OCI-M2 (cell line): Measurements from ENCODE around the gene RHOT1.
A peak's percentile ranks its signal among the peaks of the same experiment; 100 is the strongest.
"Not testable (repeated sequence)": the region's sequence is repeated elsewhere in the genome, so short reads cannot be mapped to it uniquely, and the experiment has no call there.

Source experiments
- DNase-seq: peaks from one replicate; lab custom pipeline; 2025; ENCODE audit not compliant: unreplicated experiment; lab: John Stamatoyannopoulos, UW

The RHOT1 gene

DNA sequence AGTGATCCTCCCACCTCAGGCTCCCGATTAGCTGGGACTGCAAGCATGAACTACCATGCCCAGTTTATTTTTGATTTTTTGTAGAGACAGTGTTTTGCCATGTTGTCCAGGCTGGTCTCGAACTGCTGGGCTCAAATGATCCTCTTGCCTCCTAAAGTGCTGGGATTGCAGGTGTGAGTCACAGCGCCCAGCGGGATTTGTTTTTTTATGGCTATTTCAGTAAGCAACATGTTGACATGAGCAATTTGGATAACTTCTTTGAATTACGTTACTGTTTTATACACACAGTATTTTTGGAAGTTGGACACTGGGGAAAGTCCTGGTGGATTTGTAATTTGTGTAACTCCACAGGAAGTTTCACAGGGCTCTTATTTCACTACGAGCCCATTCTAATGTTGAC is 18.5 kb upstream of the RHOT1 start:
- no peak for DNase-seq

DNA sequence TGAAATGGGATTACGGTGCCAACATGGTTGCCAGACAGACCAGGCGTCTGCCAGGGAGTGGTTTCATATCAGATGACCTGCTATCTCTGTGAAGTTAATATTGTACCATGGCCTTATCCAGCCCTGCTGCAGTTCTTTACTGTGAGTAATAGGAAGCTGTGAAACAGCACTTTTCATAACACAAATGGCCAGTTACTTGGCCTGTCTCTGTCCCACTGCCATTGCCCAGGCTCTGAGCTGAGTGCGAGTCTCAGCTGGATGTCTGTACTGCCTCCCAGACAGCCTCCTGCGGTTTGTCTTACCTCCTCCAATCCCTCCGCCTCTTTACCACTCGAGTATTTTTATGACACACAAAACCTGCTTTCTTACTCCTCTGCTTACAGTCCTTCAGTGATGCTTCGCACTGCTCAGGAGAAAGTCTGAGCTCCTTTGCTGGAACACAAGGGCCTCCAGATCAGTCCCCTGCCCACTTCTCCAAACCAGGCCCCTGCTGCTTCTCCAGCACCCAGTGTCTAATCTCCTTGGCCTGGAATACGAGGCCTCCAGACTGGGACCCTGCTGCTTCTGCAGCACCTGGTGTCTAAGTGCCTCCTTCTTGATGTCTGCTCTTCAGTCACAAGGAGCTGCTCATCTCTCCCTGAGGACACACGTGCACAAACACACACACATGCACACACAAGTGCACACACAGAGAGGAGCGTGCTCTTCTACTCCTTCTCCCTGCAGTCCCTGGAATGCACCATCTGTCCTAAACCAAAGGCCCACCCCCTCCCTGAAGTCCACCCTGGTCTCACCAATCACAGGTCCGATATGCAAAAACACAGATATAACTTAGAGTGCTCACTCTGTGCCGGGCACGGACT is 17.1 kb upstream of the RHOT1 start:
- no peak for DNase-seq

DNA sequence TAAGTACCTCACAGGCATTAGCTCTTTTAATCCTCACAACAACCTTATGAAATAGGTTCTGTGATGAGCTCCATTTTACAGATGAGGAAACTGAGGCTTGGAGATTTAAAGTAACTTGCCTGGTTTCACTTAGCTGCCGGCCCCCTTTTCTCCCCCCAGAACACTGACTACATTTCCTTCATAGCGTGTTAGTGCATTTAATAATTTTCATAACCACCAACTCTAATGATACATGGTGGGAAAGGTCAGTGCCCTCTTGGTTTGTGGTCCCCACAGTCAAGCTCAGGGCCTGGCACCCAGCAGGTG is 16.5 kb upstream of the RHOT1 start:
- DNase-seq = no peak

DNA sequence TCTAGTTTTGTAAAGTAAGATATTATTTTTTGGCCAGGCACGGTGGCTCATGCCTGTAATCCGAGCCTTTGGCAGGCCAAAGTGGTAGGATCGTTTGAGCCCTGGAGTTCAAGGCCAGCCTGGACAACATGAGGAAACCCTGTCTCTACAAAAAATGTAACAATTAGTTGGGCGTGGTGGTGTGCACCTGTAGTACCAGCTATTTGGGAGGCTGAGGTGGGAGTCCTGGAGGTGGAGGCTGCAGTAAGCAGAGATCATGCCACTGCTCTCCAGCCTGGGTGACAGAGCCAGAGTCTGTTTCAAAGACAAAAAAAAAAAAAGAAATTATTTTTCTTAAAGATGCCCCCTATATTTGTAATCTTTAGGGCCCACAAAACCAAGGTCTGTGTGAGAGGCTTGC is 16.0 kb upstream of the RHOT1 start:
- DNase-seq = no peak

DNA sequence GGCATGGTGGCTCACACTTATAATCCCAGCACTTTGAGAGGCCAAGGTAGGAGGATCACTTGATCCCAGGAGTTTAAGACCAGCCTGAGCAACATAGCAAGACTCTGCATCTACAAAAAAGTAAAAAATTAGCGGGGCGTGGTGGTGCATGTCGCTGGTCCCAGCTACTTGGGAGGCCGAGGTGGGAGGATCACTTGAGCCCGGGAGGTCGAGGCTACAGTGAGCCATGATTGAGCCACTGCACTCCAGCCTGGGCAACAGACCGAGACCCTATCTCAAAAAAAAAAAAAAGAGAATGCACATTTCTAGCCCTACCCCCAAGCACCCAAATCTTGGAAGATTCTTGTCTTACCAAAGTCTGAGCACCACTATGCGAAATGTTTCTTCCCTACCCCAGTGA is 15.6 kb upstream of the RHOT1 start:
- DNase-seq = no peak

DNA sequence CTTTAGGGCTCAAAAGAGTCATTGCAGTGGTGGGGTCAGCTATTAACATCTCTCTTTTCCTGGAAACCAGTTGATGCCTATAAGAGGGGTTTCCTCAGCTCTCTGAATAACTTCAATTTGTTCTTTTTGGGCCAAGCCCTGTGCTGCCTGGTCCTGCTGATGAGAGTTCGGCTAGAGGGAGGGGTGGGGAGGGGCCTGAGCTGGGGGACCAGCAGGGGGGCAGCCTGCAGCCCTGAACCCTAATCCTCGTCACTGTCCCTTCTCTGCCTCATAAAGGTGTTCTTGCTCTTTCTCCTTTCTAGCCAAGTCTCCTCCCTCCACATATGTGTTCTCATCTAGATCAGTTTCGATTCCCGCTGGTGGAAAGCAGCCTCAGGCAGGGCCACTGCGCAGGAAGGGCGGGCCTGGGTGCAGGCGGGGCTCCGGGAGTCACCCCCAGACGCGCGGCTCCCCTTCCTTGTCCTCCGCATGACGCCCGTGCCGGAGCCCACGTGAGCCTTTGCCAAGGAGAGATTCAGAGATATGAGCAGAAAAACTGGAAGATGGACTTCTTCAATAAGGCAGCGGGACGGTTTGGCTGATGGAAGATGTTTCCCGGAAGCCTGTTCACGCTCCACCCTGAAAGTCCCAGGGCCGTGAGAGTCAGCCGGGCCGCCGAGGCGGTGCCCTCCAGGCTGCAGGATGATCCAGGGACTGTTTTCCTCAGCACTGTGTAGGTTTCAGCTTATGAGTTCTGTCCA is 15.0 kb upstream of the RHOT1 start:
- no peak for DNase-seq

DNA sequence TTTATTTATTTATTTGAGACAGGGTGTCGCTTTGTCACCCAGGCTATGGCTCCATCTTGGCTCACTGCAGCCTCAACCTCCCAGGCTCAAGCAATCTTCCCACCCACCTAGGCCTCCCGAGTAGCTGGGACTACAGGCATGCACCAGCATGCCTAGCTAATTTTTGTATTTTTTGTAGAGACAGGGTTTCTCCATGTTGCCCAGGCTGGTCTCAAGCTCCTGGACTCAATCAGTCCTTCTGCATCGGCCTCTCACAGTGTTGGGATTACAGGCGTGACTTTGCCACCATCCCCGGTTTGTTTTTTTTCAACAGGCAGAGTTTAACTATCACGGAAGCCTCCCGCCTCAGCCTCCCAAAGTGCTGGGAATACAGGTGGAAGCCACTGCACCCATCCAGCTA is 13.8 kb upstream of the RHOT1 start:
- not testable (repeated sequence) for DNase-seq

DNA sequence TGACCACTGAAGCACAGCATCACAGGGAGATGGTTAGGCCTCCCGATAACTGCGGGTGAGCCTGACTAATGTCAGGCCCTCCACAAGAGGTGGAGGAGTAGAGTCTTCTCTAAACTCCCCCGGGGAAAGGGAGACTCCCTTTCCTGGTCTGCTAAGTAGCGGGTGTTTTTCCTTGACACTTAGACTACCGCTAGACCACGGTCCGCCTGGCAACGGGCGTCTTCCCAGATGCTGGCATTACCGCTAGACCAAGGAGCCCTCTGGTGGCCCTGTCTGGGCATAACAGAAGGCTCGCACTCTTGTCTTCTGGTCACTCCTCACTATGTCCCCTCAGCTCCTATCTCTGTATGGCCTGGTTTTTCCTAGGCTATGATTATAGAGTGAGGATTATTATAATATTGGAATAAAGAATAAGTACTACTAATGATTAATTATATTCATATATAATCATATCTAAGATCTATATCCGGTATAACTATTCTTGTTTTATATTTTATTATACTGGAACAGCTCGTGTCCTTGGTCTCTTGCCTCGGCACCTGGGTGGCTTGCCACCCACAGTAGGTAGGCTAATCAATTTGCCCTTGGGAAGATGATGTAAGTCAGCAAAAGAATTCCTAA is 6.7 kb upstream of the RHOT1 start:
- not testable (repeated sequence) for DNase-seq

DNA sequence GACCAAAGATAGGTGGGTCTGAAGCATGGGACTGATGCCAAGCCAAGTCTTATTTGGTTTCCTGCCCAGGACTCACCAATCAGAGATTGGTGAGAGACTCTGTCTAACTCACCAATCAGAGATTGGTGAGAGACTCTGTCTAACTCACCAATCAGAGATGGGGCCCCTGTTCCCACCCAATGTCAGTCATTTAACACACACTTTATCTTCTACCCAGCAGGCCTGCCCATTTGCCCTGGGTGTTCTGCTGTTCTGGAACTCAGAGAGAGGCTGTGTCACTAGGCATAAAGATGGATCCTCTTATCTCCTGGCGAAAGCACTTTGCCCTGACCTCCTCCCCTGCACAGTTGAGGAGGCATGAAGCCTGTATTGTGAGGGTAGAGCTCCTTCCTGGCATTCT is 5.4 kb upstream of the RHOT1 start:
- DNase-seq = no peak

DNA sequence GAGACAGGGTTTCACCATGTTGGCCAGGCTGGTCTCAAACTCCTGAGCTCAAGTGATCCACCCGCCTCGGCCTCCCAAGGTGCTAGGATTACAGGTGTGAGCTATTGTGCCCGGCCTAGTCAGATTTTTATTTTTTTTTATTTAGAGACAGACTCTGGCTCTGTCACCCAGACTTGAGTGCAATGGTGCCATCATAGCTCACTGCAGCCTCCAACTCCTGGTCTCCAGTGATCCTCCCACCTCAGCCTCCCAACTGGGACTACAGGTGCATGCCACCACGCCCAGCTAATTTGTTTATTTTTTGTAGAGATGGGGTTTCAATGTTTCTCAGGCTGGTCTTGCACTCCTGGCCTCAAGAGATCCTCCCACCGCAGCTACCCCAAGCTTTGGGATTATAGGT is 2.8 kb upstream of the RHOT1 start:
- DNase-seq = not testable (repeated sequence)

DNA sequence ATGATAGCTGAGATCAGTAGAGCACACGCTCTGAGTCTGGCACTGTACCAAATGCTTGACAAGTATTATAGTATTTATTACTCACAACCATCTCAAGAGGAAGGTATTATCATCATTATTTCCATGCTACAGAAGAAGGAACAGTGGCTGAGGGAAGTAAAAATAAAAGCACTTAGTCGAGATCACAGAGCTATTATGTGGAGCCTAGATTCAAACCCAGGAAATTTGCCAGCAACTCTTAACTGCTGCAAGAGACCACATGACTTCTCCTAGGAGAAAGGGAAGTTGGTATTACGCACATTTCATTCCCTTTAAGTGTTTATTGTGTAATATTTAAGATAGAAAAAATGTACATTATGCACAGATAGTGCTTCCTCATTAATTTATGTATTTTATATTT is 1.0 kb upstream of the RHOT1 start:
- DNase-seq = peak; percentile 26

DNA sequence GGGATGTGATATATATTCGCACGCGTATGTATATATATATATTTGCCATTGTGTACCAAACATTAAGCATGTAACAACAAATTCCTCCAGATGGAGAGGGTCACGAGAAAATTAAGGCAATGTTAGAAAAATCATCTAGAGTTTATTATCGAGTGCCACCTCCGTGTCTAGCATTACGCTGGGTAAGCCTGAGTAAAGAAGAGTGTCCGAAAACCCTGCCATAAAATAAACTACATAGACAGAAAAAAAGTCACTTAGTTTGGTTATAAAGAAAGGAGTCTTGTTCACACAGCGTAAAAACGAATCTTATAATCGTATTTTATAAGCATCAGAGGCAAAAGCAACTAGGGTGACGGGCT is 644 bp upstream of the RHOT1 start:
- no peak for DNase-seq

DNA sequence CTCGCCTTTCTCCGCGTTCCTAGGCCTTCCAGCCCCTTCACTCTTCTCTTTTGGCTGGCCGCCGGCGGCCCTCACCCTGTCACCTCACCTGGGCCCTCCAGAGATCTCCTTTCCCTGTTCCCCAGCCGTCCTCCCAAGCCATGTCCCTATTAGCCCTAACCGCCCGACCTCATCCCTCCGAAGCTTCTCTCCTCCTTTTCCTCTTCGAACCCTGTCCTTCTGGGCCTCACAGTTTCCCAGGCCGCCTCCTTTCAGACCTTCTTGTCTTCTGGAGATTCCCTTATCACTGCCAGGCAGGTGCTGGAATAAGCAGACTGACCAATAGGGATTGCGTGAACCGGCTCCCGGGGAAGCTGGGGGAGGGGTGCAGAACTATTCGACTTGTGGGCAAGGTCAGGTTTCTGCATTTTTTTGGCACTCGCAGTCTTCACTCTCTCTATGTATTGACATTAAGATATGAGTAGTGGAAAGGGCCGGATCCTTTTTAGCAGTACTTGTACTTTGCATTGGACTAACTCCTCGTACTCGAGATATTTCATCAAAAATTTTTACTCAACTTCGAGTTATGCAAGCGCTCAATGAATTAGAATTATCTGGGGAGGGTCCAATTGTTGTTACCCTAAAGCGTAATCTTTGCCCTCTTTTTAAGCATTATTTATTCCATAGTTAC is 690 bp downstream of the RHOT1 start:
- peak; percentile 82 for DNase-seq

DNA sequence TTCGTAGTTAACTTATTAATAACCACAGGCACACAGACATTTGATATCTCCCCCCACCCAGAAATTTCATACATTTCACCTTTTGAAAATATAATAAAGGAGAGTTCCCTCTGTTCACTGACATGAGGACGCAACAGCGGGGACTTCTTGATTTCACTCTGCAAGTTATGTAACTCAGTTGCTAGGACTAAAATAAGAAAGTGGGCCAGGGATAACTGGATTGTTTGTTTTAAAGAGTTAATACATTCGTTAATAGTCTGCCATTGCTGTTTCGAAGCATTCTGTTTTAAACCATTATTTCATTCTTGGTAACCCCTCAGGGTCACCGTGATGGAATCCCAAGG is 1.2 kb downstream of the RHOT1 start:
- DNase-seq = no peak

DNA sequence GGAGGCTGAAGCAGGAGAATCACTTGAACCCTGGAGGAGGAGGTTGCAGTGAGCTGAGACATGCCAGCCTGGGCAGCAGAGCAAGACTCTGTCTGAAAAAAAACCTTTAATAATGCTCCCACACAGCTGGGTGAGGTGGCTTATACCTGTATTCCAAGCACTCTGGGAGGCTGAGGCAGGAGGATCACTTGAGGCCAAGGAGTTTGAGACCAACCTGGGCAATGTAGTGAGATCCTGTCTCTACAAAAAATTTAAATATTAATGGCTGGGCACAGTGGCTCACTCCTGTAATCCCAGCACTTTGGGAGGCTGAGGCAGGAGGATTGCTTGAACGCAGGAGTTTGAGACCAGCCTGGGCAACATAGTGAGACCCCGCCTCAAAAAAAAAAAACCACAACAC is 2.1 kb downstream of the RHOT1 start:
- DNase-seq = not testable (repeated sequence)

DNA sequence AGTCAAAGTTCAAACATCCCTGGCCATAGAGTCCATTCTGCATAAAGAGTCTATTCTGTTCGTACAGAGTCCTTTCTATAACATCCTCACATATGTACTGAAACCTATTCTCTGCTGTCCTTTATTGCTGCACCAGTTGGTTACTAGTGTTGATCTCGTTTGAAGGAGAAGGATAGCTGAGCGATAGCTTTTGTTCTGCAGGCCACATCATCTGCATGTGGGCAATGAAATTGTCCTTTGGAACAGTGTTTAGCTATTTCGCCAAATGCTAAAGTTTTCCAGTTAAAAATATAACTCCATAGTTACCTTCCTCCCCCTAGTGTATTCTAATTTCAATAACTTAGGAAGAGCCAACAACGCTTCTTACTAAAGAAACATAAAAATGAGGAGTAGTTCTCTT is 6.0 kb downstream of the RHOT1 start:
- DNase-seq = no peak

DNA sequence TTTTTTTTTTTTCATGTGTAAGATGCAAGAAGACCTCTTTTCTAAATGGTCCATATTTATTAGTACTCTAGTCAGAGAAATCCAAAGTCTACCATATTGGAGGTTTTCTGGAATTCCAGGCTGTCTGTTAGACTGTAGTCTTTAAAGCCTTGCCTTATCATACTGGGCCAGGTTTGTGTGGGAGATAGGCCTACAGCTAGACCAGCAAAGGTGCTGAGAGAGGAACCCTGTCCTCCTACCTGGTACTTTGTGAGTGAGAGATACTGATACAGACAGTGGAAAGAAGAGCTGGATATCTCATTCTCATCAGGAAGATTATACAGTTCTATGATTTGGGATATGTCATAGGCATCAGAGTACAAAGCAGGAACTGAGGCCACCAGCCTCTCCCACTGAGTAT is 8.1 kb downstream of the RHOT1 start:
- DNase-seq = no peak

DNA sequence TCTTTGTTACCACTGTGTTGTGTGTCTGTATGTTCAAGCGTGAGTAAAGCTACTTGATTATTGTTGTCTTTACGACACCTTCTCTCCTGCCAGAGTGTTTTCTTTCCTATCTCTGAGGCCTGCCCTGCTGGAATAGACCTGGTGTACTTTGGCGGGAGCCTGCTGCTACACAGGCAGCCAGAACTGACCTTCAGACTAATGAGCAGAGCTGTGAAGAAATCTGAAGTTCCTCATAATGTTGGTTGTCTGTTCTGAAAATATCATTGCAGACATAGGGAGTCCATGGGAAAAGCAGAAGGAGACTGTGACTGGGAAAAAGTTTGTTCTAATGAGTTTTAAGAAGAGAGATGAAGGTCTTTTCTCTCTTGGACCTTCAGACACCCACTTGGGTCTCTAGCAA is 9.8 kb downstream of the RHOT1 start:
- DNase-seq = no peak

DNA sequence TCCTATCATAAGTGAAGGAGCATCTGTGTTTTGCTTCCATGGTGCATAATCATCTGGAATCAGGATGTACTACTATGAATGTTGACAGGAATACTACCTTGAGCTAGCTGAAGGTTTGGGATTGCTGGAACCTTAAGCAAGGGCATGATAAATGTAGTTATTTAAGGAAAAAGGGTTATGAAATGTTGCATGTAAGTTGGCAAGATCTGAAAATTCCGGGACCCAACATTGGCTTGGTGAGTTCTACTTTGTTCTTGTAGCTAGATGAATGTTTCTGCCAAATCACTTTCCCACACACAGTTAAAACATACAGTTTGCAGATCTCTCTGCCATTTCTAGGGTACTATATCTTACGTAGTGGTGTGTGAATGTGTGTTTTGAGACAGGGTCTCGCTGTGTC is 13.6 kb downstream of the RHOT1 start:
- DNase-seq = no peak

DNA sequence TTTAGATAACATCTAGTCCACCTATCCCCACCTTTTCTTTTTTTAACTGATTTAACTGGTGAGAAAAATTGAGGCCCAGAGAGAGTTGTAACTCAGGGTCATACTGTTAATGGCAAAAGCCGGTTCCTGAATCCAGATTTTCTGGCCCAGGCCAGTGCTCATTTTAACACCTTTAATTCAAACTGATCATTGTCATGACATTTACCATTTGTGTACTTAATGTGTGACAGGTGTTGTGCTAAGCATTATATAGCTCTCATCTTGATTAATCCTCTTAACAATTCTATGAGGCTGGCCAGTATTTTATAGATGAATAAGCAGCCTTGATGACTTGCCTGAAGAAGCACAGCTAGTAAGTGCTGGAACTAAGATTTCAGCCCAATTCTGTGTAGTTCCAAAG is 14.4 kb downstream of the RHOT1 start:
- no peak for DNase-seq

DNA sequence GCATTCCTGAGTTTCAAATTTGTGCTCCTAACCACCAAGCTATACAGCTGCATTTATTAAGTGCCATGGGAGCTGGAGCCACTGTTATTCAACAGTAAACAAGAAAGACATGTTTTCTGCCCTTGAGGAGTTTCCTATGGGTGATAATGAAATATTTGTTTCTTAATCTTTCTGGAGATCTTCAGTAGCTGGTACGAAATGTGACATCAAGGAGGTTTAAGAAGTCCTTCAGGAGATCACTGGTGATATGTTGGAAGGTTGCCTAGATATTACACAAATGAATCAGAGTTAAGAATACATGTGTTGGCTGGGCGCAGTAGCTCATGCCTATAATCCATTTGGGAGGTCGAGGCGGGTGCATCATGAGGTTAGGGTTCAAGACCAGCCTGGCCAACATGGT is 14.9 kb downstream of the RHOT1 start:
- no peak for DNase-seq
